Activated T-helper 2 cell treated with anti-CD3 and anti-CD28 coated beads, Interferon-gamma antibody, Interleukin-2, Interleukin-4, amounts not matched to agents 10 μg/mL and 5 μg/mL and 100 μg/mL, durations not matched to agents 14 hours and 24 hours and 36 hours (primary cell): ENCODE measurements around the gene PUM2. TPM values are rescaled to one million over a fixed set of nuclear protein-coding genes. Genes with fewer than 3 reads are reported as not detected.

Source experiments
- DNase-seq: peaks from one replicate; pipeline ENCODE4 v3.0.0; 2021; ENCODE audit warnings: low spot score
- H3K27ac Mint-ChIP-seq: one replicate; pipeline ENCODE4 v1.8.0; 2021; ENCODE audit warnings: mixed read lengths
- H3K27me3 Mint-ChIP-seq: one replicate; pipeline ENCODE4 v1.8.0; 2021; ENCODE audit warnings: low read depth, mixed read lengths
- H3K36me3 Mint-ChIP-seq: one replicate; pipeline ENCODE4 v1.8.0; 2021; ENCODE audit warnings: low read depth, mixed read lengths
- H3K4me1 Mint-ChIP-seq: one replicate; pipeline ENCODE4 v1.8.0; 2021; ENCODE audit warnings: low read depth, mixed read lengths
- H3K4me3 Mint-ChIP-seq: one replicate; pipeline ENCODE4 v1.8.0; 2021; ENCODE audit warnings: low read depth, mild to moderate bottlenecking, moderate library complexity, mixed read lengths
- H3K9me3 Mint-ChIP-seq: one replicate; pipeline ENCODE4 v1.8.0; 2021; ENCODE audit warnings: mixed read lengths
- intact Hi-C: fragments of 100-400 bp; cut with micrococcal nuclease; formaldehyde crosslinking; loops from one replicate; pipeline ENCODE4 v1.15.1; 2023
- total RNA-seq: library from RNA; stranded (reverse); gene quantifications from 2 replicates; pipeline ENCODE4 v1.2.3, GENCODE V29; 2022

The PUM2 gene
- total RNA-seq, 1 donor from 2014 or later = 121 TPM

GRCh38 chr2:20351555-20352229, 1.0 kb upstream of the PUM2 start:
- intact Hi-C loops = loop anchor here (1.0 to 5.0 kb wide), 4 partner anchors 14 to 299 kb away; partner anchors contain the start of genes HS1BP3, LAPTM4A and RHOB
- Mint-ChIP-seq H3K27me3 (no peaks in the 10 kb centered on the region), H3K9me3 (no peaks in the 10 kb centered on the region), H3K4me3 (no peak overlapping the region), H3K4me1 (peaks cover 26% of the 10 kb centered on the region), H3K27ac (no peak overlapping the region), H3K36me3 (peaks cover 27% of the 10 kb centered on the region)
- DNase-seq = no peak

- intact Hi-C loops = loop anchor here (1.0 to 5.0 kb wide), 4 partner anchors 230 to 449 kb away; partner anchors contain the start of genes HS1BP3, LAPTM4A and TTC32
- H3K27ac Mint-ChIP-seq = peak overlapping the region; percentile 92
- peak; percentile 62 for DNase-seq
- H3K9me3 Mint-ChIP-seq = no peaks in the 10 kb centered on the region
- H3K4me1 Mint-ChIP-seq = peaks cover 40% of the 10 kb centered on the region
- peaks cover 39% of the 10 kb centered on the region for H3K36me3 Mint-ChIP-seq
- H3K27me3 Mint-ChIP-seq = no peaks in the 10 kb centered on the region
- H3K4me3 Mint-ChIP-seq = peak overlapping the region; percentile 93
Observed at GRCh38 chr2:20350041-20350712, 467 bp downstream of the PUM2 start.

GRCh38 chr2:20349513-20349921, 1.1 kb downstream of the PUM2 start:
- Mint-ChIP-seq H3K4me3 (peak overlapping the region; percentile 93), H3K27ac (peak overlapping the region; percentile 92), H3K27me3 (no peaks in the 10 kb centered on the region), H3K4me1 (peaks cover 40% of the 10 kb centered on the region), H3K9me3 (no peaks in the 10 kb centered on the region), H3K36me3 (peaks cover 41% of the 10 kb centered on the region)
- intact Hi-C loops = loop anchor here (5.0 kb wide), 1 partner anchor 42 kb away; no protein-coding TSS in a partner anchor
- DNase-seq = no peak

GRCh38 chr2:20348542-20348941, 2.1 kb downstream of the PUM2 start:
- DNase-seq = no peak
- peak overlapping the region; percentile 44 for H3K27ac Mint-ChIP-seq
- intact Hi-C loops = loop anchor here (5.0 kb wide), 1 partner anchor 41 kb away; no protein-coding TSS in a partner anchor
- peak overlapping the region; percentile 93 for H3K4me3 Mint-ChIP-seq
- H3K9me3 Mint-ChIP-seq = no peaks in the 10 kb centered on the region
- peaks cover 41% of the 10 kb centered on the region for H3K36me3 Mint-ChIP-seq
- peaks cover 43% of the 10 kb centered on the region for H3K4me1 Mint-ChIP-seq
- no peaks in the 10 kb centered on the region for H3K27me3 Mint-ChIP-seq

DNA sequence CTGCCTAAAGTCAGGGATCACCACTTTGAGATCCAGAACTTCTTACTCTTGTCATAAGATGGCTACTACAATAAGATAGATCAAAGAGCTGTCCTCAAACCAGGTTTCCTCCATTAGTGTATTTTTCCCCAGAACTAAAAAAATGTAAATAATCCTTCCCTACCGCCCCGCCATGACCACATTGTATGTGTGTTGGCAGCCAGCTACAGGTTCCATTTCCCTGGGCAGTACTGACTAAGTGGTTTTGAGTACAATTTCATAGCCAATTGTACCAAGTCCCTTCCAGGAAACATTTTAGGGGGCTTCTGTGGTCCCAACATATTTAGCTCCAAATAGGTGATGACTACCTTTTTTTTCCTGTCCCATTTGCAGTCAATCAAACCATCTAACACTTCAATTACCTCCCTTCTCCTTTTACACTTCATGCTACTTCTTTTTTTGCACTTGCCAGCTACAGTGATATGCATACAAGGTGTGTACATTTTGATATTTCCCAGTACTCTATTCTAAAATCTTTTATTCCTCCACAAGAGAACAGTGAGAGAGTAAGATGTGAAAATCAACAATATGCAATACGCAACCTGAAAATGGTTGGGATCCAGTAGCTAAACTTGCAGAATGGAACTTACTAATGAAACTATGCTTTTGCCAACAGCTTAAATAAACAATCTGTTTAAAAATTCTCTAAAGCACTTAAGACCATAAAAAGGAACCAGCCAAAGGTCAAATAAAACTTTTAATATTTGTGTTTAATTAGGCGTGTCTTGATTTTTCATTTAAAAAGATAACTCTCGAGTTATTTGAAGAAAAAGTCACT, 3.9 kb downstream of the PUM2 start:
- H3K4me3 Mint-ChIP-seq = peak overlapping the region; percentile 35

DNA sequence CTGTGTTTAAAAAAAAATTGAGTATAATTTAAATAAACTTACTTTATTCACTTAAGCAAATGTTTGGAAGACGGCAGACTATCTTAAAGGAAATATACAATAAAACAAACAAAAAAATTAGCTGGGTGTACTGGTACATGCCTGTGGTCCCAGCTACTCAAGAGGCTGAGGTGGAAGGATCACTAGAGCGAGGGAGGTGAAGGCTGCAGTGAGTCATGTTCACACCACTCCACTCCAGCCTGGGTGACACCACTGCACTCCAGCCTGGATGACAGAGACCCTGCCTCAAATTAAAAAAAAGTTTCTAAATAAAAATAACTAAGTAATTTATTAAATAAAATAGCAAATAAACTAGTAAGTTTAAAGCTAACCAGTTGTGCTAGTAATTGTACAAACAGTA, 7.5 kb downstream of the PUM2 start:
- peaks cover 47% of the 10 kb centered on the region for H3K4me1 Mint-ChIP-seq

More for the DNA sequence above, 3.9 kb downstream of the PUM2 start:
- intact Hi-C loops = loop anchor here (5.0 kb wide), 1 partner anchor 39 kb away; no protein-coding TSS in a partner anchor
- H3K9me3 Mint-ChIP-seq = no peaks in the 10 kb centered on the region
- no peak for DNase-seq
- H3K27ac Mint-ChIP-seq = no peak overlapping the region
- H3K36me3 Mint-ChIP-seq = peaks cover 41% of the 10 kb centered on the region
- no peaks in the 10 kb centered on the region for H3K27me3 Mint-ChIP-seq
- peaks cover 48% of the 10 kb centered on the region for H3K4me1 Mint-ChIP-seq

DNA sequence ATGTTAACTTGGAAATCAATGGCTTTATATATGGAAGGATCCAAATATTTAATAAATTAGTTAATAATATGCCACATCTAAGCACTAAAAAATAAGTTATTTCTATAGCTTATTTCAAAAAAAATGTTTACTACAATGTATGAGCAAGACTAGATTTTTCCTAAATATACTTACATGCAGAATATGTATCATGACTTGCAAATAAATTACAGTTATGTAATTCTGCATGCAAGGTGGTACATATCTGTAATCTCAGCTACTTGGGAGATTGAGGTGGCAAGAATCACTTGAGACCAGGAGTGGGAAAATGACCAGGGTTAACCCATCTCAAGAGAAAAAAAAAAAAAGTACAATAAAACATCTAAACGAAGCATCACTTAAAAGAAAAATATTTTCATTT, 11.6 kb downstream of the PUM2 start:
- DNase-seq = no peak
- intact Hi-C loops = no loop called here
- no peaks in the 10 kb centered on the region for H3K9me3 Mint-ChIP-seq
- H3K4me1 Mint-ChIP-seq = peaks cover 40% of the 10 kb centered on the region
- no peak overlapping the region for H3K27ac Mint-ChIP-seq
- no peak overlapping the region for H3K4me3 Mint-ChIP-seq
- no peaks in the 10 kb centered on the region for H3K27me3 Mint-ChIP-seq
- peaks cover 25% of the 10 kb centered on the region for H3K36me3 Mint-ChIP-seq

More for the DNA sequence above, 7.5 kb downstream of the PUM2 start:
- Mint-ChIP-seq H3K27me3 (no peaks in the 10 kb centered on the region), H3K9me3 (no peaks in the 10 kb centered on the region), H3K27ac (no peak overlapping the region), H3K36me3 (peaks cover 31% of the 10 kb centered on the region), H3K4me3 (no peak overlapping the region)
- intact Hi-C loops = no loop called here
- no peak for DNase-seq

GRCh38 chr2:20334605-20335203, 15.9 kb downstream of the PUM2 start:
- Mint-ChIP-seq H3K36me3 (peaks cover 62% of the 10 kb centered on the region), H3K4me1 (peaks cover 31% of the 10 kb centered on the region), H3K27me3 (no peaks in the 10 kb centered on the region), H3K9me3 (peaks cover 27% of the 10 kb centered on the region), H3K4me3 (no peak overlapping the region), H3K27ac (no peak overlapping the region)
- no peak for DNase-seq
- intact Hi-C loops = no loop called here

GRCh38 chr2:20333738-20334137, 16.9 kb downstream of the PUM2 start:
- no peak overlapping the region for H3K27ac Mint-ChIP-seq
- intact Hi-C loops = no loop called here
- H3K4me1 Mint-ChIP-seq = peaks cover 32% of the 10 kb centered on the region
- no peak overlapping the region for H3K4me3 Mint-ChIP-seq
- peaks cover 69% of the 10 kb centered on the region for H3K36me3 Mint-ChIP-seq
- H3K27me3 Mint-ChIP-seq = no peaks in the 10 kb centered on the region
- DNase-seq = no peak
- peaks cover 29% of the 10 kb centered on the region for H3K9me3 Mint-ChIP-seq

DNA sequence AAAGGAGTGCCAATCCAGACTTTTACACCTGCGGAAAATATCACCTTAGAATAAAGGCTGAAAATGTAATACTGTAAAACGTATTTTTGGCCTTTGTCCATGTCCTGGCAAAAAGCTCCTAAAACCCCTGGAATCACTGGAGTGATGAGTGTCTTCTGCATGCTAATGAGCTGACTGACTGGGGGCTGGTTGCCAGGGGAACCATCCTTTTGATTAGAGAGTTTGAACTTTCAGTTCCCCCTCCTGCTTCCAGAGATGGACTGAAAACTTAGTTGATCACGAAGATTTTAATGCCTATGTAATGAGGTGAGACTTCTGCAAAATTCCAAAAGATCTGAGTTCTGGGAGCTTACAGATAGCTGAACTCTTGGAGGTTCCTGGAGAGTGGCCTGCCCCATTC, 20.5 kb downstream of the PUM2 start:
- Mint-ChIP-seq H3K4me3 (no peak overlapping the region), H3K36me3 (peaks cover 84% of the 10 kb centered on the region), H3K27ac (no peak overlapping the region), H3K27me3 (no peaks in the 10 kb centered on the region), H3K9me3 (peaks cover 29% of the 10 kb centered on the region), H3K4me1 (peaks cover 29% of the 10 kb centered on the region)
- DNase-seq = no peak
- intact Hi-C loops = no loop called here

DNA sequence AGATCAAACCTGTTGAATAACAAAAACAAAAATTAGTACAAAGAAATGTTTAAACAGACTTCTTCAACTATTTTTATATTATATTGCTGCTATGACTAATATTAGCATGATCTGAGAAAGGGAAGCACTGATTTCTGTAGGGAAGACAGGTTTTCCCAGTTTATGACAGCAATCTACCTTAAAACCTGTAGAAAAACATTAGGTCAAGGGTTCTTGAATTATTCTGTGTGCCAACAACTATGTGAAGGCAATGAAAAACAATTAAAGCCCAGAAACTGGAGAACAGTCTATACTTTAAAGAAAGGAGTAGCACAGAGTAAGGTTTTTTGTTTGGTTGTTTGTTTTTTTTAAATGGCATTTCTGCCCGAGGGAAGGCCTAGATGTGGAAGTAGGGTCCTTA, 23.3 kb downstream of the PUM2 start:
- H3K36me3 Mint-ChIP-seq = peaks cover 78% of the 10 kb centered on the region
- peaks cover 41% of the 10 kb centered on the region for H3K4me1 Mint-ChIP-seq
- H3K27me3 Mint-ChIP-seq = no peaks in the 10 kb centered on the region
- no peak overlapping the region for H3K4me3 Mint-ChIP-seq
- no peak for DNase-seq
- intact Hi-C loops = loop anchor here (2.0 kb wide), 1 partner anchor 17 kb away; no protein-coding TSS in a partner anchor
- no peak overlapping the region for H3K27ac Mint-ChIP-seq
- peaks cover 27% of the 10 kb centered on the region for H3K9me3 Mint-ChIP-seq

DNA sequence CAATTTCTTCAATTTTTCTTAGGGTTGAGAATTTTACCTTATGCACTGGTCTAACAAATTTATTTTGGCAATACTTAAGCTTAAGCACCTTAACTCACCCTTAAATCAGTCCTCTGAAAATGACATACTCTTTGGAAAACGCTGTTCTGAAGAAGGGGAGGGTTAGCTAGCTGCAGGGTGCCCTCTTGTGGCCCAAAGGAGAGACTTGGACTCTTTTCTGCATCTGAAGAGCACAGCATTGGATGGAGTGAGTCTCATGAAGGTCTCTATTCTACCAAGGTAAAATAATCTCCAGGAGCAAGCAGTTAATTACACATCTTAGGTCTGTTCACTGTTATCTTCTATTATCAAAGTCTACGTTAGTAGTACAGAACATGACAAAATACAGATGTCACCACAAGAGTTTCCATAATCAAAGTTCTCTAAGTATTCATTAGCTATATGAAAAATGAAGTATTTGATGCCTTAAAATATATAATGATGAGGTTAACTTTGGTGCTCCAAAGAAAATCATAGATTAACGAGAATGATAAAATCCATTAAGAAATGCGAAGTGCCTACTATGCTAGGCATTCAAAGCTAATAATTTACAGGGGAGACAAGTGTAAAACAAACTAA, 24.4 kb downstream of the PUM2 start:
- H3K36me3 Mint-ChIP-seq = peaks cover 76% of the 10 kb centered on the region
- intact Hi-C loops = loop anchor here (2.0 kb wide), 1 partner anchor 19 kb away; no protein-coding TSS in a partner anchor

More for the DNA sequence above, 24.4 kb downstream of the PUM2 start:
- no peaks in the 10 kb centered on the region for H3K27me3 Mint-ChIP-seq
- no peak for DNase-seq
- H3K9me3 Mint-ChIP-seq = peaks cover 16% of the 10 kb centered on the region
- H3K4me3 Mint-ChIP-seq = no peak overlapping the region
- no peak overlapping the region for H3K27ac Mint-ChIP-seq
- peaks cover 42% of the 10 kb centered on the region for H3K4me1 Mint-ChIP-seq
